ENCODE measurements around the gene PIGU. TPM values are rescaled to one million over a fixed set of nuclear protein-coding genes. Genes with fewer than 3 reads are reported as not detected.

PIGU gene
- total and polyA plus RNA-seq, 2 of the 13 experiments (the other 11 are each of a cell fraction or from before 2014, with no cell fraction given), result 45.5 to 231 TPM

DNA sequence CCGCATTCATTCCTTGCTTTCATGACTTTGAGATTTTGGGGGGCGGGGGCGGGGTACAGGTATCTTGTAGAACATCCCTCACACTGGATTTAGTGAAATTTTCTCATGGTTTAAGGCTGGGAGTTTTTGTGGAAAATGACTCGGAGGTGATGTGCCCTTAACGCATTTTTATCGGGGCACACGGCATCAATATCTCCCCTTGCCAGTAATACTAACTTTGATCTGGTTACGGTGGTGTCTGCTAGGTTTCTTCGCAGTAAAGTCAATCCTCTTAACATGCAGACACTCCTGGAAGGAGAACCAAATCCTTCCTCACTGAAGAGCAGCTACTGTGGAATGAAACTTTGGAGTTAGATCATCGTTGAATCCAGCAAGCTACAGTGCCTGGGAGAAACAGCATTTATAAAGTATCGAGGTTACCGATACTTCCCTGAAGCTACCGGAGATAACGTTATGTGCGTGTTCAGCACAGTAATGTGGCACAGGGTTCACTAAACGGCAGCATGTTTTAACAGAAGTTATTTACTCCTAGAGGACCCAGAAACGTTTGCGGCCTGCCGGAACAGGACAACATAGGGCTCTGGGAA lies 161.9 kb downstream of the PIGU start (continued):
- TF ChIP-seq GATA4 (IDR thresholded peaks at IDR 0.05; ENCODE audit: borderline replicate concordance, low read depth) (0 out of 2 replicates have a peak, but pooled peaks have one; percentile 38), SP5 (CRISPR knock-in tag; IDR thresholded peaks at IDR 0.05; ENCODE audit: borderline replicate concordance, low read depth) (0 out of 2 replicates have a peak, but pooled peaks have one; percentile 39), HNRNPLL (IDR thresholded peaks at IDR 0.05; ENCODE audit: low read depth, low read length, poor library complexity, severe bottlenecking) (peak; percentile 67), FOXK1 (CRISPR knock-in tag; IDR thresholded peaks at IDR 0.05; ENCODE audit: borderline replicate concordance, low read depth) (no peak; the same call in 1 of the 2 replicates), NFYC (CRISPR knock-in tag; IDR thresholded peaks at IDR 0.05) (no peak), ZKSCAN5 (CRISPR knock-in tag; IDR thresholded peaks at IDR 0.05) (no peak), ZBTB8A (CRISPR knock-in tag; IDR thresholded peaks at IDR 0.05; ENCODE audit: borderline replicate concordance, low read depth) (0 out of 2 replicates have a peak, but pooled peaks have one; percentile 49), MED13 (CRISPR knock-in tag; IDR thresholded peaks at IDR 0.05) (no peak), ZBTB46 (CRISPR knock-in tag; IDR thresholded peaks at IDR 0.05; ENCODE audit: borderline replicate concordance) (0 out of 2 replicates have a peak, but pooled peaks have one; percentile 88), ARNTL (CRISPR knock-in tag; IDR thresholded peaks at IDR 0.05) (0 out of 2 replicates have a peak, but pooled peaks have one; percentile 21), ZFAT (CRISPR knock-in tag; conservative IDR thresholded peaks at IDR 0.05) (no peak), ZNF720 (CRISPR knock-in tag; IDR thresholded peaks at IDR 0.05) (0 out of 2 replicates have a peak, but pooled peaks have one; percentile 26), NCOA1 (CRISPR knock-in tag; IDR thresholded peaks at IDR 0.05) (no peak), RFXANK (CRISPR knock-in tag; IDR thresholded peaks at IDR 0.05) (no peak), LBX2 (CRISPR knock-in tag; IDR thresholded peaks at IDR 0.05; ENCODE audit: borderline replicate concordance) (no peak), CBX5 (CRISPR knock-in tag; IDR thresholded peaks at IDR 0.05; ENCODE audit: borderline replicate concordance) (0 out of 2 replicates have a peak, but pooled peaks have one; percentile 13), REL (CRISPR knock-in tag; conservative IDR thresholded peaks at IDR 0.05) (0 out of 2 replicates have a peak, but pooled peaks have one; percentile 49), ZSCAN29 (CRISPR knock-in tag; conservative IDR thresholded peaks at IDR 0.05) (peak; percentile 64; the same call in 1 of the 2 replicates), NRL (CRISPR knock-in tag; IDR thresholded peaks at IDR 0.05; ENCODE audit: borderline replicate concordance) (no peak), TFDP1 (CRISPR knock-in tag; IDR thresholded peaks at IDR 0.05; ENCODE audit: borderline replicate concordance) (0 out of 2 replicates have a peak, but pooled peaks have one; percentile 36)
- TF ChIP-seq, protein P1, sequence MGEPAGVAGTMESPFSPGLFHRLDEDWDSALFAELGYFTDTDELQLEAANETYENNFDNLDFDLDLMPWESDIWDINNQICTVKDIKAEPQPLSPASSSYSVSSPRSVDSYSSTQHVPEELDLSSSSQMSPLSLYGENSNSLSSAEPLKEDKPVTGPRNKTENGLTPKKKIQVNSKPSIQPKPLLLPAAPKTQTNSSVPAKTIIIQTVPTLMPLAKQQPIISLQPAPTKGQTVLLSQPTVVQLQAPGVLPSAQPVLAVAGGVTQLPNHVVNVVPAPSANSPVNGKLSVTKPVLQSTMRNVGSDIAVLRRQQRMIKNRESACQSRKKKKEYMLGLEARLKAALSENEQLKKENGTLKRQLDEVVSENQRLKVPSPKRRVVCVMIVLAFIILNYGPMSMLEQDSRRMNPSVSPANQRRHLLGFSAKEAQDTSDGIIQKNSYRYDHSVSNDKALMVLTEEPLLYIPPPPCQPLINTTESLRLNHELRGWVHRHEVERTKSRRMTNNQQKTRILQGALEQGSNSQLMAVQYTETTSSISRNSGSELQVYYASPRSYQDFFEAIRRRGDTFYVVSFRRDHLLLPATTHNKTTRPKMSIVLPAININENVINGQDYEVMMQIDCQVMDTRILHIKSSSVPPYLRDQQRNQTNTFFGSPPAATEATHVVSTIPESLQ (CRISPR knock-in tag; conservative IDR thresholded peaks at IDR 0.05), result no peak
- TF ChIP-seq, protein P2, sequence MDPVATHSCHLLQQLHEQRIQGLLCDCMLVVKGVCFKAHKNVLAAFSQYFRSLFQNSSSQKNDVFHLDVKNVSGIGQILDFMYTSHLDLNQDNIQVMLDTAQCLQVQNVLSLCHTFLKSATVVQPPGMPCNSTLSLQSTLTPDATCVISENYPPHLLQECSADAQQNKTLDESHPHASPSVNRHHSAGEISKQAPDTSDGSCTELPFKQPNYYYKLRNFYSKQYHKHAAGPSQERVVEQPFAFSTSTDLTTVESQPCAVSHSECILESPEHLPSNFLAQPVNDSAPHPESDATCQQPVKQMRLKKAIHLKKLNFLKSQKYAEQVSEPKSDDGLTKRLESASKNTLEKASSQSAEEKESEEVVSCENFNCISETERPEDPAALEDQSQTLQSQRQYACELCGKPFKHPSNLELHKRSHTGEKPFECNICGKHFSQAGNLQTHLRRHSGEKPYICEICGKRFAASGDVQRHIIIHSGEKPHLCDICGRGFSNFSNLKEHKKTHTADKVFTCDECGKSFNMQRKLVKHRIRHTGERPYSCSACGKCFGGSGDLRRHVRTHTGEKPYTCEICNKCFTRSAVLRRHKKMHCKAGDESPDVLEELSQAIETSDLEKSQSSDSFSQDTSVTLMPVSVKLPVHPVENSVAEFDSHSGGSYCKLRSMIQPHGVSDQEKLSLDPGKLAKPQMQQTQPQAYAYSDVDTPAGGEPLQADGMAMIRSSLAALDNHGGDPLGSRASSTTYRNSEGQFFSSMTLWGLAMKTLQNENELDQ (CRISPR knock-in tag; IDR thresholded peaks at IDR 0.05; ENCODE audit: borderline replicate concordance), result 0 out of 2 replicates have a peak, but pooled peaks have one; percentile 63
